ENCODE data around the gene SRSF2.
A peak's percentile ranks its signal among the peaks of the same experiment; 100 is the strongest.
"Not testable (repeated sequence)": the region's sequence is repeated elsewhere in the genome, so short reads cannot be mapped to it uniquely, and the experiment has no call there.

SRSF2 gene

DNA sequence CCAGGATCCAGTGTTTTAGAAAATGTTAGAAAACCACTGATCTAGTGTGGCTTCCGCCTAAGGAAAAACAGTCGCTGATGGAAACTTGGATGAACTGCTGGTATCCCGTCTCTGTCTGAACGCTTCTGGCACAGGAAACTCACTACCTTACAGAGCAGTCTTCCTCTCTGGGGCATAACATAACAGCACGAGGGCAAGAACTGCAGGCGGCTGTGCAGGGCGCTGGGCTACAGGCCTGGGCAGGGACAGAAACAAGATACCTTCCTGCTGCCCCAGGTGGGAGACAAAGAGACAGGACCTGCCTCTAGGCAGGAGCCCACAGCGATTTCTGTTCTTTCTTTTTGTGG, 36.9 kb downstream of the SRSF2 start:
- no peak for DNase-seq

DNA sequence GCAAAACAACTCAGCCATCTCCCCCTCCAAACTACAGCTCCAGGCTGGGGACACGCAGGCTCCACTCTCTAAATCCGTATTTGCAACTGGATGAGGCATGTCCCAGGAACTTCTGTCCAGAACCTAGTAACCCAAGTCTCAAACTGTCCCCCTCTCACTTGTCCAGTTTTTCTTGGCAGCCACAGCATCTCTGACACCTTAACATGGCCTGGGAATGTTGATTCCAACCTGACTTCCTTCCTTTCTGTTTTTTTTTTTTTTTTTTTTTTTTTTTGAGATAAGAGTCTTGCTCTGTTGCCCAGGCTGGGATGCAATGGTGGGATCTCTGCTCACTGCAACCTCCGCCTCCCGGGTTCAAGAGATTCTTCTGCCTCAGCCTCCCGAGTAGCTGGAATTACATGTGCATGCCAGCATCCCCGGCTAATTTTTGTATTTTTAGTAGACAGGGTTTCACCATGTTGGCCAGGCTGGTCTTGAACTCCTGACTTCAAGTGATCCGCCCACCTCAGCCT, 38.6 kb downstream of the SRSF2 start:
- not testable (repeated sequence) for DNase-seq

DNA sequence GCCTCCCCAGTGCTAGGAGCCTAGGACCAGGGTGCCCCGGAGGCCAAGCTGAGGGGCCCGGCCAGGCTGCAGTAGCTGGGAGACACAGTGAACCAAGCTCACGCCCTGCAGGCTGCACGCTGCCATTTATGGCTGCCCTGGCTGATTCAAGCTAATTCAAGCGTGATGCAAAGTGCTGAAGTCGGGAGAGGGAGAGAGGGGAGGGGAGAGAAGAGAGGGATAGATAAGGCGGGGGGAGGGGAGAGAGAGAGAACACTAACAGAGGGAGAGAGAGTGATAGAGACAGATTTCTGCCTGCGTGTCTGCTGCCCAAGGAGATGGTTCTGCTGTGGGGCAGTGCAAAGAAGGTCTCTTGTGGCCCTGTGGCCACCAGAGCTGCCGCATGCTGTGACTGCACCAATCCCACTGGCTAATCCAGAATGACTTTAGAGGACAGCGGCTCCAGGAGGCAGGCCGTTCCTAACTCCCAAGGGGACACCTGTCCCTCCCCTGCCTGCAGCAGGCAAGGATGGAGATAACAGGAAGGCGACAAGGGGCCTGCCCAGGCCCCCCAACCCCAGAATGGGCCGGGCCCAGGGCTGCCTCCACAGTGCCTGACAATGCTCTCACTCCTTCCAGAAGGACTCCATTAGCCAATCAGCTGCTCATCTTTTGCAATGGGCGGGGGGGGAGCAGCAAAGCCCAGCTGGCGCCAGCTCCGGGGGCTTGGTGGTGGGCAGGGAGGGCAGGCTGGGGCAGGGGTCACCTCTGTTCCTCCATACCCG, 39.2 kb downstream of the SRSF2 start:
- peak; percentile 4 for DNase-seq

GRCh38 chr17:76696763-76697701, 40.1 kb downstream of the SRSF2 start:
- DNase-seq = no peak

GRCh38 chr17:76695059-76695831, 41.9 kb downstream of the SRSF2 start:
- DNase-seq = no peak

DNA sequence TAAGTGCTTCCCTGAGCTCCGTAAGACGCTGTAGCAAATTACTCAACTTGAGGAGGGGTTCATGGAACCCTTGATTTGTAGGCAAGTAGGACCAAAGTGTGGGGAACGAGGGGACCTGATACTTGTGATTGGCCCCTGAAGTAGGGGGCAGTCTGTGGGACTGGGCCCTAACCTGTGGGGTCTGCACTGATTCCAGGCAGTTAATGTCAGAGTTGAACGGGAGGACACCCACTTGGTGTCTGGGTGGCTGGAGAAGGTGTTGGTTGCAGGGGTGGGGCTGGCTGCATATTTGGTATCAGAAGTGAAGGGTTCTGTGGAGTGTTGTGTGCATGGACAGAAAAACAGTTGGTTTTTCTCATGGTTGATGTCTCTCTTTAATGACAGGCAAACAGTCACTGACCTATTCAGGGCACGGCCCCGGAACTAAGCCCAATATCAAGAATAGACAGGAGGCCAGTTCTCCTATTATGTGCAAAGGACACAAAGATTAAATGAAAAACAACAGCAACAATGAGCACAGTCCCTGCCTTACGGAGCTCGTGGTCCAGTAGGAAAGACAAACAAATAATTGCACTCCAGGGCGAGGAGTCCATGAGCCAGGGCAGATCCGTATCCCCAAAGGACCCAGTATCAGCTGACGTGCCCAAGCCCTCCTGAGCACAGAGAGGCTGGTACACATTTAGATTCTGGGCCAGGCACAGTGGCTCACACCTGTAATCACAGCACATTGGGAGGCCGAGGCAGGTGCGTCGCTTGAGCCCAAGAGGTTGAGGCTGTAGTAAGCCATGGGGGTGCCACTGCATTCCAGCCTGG, 45.5 kb downstream of the SRSF2 start:
- DNase-seq = no peak

DNA sequence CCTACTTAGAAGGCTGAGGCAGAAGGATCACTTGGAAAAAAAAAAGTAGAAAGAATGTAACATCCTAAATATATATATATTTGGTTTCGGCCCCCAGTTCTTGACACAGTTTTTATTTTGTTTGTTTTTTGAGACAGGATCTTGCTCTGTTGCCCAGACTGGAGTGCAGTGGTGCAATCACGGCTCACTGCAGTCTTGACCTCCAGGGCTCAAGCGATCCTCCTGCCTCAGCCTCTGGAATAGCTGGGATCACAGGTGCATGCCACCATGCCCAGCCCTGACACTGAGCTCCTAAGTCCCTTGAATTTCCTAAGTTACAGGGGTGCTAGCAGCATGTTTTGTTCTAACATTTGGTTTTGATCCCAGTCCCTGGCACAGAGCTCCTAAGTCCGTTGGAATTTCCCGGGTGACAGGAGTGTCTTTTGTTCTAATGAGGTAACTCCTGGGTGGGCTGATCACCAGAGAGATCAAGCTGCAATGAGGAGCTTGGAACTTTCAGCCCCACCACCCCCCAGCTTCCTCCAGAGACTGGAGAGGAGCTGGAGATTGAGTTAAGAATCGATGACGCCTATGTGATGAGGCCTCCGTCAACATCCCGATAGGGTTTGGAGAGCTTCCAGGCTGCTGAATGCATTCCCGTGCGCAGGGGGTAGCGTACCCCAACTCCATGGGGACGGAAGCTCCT, 46.4 kb downstream of the SRSF2 start:
- DNase-seq = no peak

- DNase-seq = no peak
These were observed 47.3 kb downstream of the SRSF2 start for GRCh38 chr17:76689859-76690258.

DNA sequence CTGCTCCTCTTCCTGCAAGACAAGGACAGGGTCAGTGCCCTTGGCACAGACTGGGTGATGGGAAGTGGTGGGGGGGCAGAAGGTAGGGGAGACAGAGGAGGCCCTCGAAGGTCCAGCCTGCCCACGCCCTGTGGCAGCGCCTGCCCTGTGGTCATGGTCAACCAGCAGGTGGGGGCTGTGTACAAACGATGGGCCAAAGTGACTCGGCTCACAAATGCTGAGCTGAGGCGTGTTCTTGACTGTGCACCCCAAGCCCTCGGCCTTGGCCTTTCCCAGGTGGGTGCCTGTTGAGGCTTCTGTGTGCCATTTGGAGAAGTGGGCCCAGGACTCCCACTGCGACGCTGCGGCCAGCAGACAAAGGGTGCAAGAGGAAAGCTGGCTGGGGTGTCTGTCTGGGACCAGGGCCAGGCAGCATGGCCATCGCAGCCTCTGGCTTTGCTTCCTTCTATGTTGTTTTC, 48.9 kb downstream of the SRSF2 start:
- DNase-seq = no peak

DNA sequence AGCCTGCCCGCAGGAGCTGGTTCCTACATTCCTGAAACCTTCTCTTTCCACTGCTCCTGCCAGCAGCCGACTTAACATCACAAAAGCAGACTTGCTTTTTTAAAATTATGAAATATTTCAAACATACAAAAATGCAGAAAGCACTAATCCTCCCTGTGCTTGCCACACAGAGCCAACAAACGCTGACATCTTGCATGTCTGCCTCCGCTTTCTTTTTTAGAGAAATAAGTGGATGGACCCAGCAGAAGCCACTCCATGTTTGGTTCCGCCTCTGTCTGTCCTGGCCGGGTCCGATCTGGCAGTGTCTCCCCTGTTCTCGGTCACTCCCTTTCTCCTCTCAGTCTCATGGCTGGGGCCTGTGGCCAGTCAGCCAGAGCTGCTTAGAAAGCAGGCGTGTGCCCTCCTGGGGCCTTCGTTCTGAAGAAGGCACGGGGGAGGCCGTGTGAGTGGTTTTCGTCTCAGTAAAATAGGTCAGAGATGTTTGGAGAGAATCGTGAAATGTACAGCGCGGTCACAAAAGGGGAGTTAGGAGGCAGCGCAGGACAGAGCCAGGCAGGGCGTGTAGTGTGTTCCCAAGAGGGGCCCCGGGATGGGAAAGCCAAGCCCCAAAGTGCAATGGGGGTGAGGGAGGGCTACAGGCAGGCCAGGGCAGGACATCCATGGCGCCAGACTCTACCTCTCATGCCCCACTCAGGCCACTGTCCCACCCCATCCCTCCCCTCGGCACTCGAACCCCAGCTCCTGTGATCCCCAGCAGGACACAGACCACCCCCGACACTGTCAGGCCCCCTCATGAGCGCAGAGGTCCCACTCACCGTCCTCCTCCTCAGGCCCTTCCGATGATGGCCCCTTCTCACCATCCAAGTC, 49.6 kb downstream of the SRSF2 start:
- no peak for DNase-seq

DNA sequence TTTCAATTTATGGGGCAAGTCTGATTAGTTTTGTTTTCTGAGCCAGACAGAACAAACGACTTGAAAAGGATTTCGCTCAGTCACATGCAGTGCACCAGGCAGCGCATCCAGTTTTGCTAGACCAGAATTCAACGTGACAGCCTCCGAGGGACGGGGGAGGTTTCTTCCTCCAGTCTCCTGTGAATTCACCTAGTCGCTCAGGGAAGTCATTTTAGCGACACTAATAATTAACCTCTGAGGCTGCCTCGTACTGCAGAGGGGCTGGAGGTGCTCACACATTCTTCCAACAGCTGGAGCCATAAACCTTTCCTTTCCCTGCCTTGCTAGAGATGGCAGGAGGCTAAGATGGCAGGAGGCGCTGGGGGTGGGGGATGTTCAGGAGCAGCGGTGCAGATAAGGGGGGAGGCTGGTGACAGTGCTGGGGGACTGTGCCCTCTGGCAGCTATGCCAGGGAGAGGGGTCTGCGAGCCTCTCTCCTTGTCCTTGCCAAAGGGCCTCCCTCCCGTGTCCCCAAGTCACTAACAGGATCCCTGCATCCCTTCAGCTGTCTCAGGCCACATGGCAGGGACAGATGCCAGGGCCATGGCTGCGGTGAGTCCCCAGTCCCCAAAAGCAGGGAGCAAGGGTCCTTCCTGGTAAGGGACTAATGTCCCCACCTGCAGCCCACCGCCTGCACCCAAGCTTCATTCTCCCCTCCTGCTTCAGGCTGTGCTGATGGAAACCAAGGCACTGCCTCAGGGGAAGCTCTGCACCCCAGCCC, 50.4 kb downstream of the SRSF2 start:
- no peak for DNase-seq

DNA sequence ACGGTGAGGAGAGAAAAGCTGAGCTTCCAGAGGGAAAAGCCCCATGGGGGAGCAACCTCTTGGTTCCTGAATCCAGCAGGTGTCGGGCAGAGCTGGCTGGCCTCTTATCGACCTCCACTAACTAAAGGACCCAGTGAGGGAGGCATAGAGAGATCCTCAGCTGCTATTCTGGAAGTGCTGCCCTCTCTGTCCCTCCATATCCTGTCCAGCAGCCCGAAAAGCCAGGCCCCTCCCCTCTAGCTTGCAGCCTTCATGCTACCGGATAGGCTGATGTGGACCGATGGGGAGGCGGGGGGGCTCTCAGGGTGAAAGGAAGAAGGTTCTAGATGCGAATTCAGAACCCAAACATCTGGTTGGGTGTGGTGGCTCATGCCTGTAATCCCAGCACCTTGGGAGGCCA, 51.3 kb downstream of the SRSF2 start:
- no peak for DNase-seq

GRCh38 chr17:76685366-76685765, 51.8 kb downstream of the SRSF2 start:
- no peak for DNase-seq

DNA sequence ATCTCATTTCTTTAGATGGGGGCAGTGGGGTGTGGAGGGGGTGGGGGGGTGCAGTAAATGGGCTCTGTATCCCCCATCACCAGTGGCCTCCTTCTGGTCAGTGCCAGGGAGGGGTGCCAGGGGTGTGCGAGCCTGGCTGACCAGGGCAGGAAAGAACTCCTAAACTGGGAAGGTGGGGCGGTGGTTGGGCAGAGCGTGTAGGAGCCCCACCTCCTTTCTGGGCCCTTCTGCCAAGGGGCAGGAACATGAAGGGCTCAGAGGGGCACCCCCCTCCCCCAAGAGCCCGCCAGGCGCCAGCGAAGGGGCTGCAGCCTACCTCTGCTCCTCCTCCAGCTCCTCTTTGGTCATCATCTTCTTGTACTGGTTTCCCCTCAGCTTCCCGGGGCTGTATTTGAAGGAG, 52.4 kb downstream of the SRSF2 start:
- DNase-seq = no peak

Measured in NCI-H1694 treated with DMSO at 0.1 percent for 48 hours (cell line).